ENCODE data around the gene MT2A. TPM values are rescaled to one million over a fixed set of nuclear protein-coding genes. Genes with fewer than 3 reads are reported as not detected.

The MT2A gene
- total and polyA plus RNA-seq, 2 donors (not counting 1 experiment from before 2014, with no cell fraction given) = 49.2 to 113 TPM

DNA sequence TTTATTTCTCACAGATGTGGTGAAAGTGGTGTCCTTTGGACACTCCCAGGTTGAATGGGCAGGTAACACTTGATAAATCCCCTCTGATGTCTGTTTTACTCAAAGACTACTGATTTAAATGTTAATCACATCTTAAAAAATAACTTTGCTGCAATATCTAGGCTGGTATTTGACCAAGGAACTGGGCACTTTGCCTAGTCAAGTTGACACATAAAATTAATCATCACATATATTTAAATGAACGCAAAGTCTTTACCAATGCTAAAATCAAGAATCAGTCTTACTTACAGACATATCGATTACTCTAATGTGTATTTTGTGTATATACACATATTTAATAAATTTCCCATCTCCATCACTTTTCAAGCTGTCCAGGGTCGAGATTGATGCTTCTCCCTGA, 7.0 kb downstream of the MT2A start:
- no peaks in the 10 kb centered on the region for H3K36me3 ChIP-seq (ENCODE audit: control insufficient read depth, insufficient read depth, low read length)
- no peak overlapping the region for H3K9ac ChIP-seq (ENCODE audit: insufficient read depth, low read length)
- H3K79me2 ChIP-seq (ENCODE audit: control insufficient read depth, insufficient read depth, low read length) = no peaks in the 10 kb centered on the region
- H3K27ac ChIP-seq (ENCODE audit: insufficient read depth, low read length) = no peak overlapping the region
- H3K27me3 ChIP-seq (ENCODE audit: control insufficient read depth, insufficient read depth, low read length) = no peaks in the 10 kb centered on the region
- peaks cover 32% of the 10 kb centered on the region for H3K4me1 ChIP-seq (ENCODE audit: control insufficient read depth, extremely low read depth, insufficient read depth, low read length)
- H3K4me3 ChIP-seq (replicated peaks in 1 of 4; ENCODE audit: control extremely low read depth in 1 of 4, insufficient read depth in 1 of 4, low read depth in 3 of 4, low read length in 4 of 4) = no peak overlapping the region
- peak; percentile 65 to 66 for DNase-seq (ENCODE audit: low read depth in 2 of 2)
- H3K9me3 ChIP-seq (ENCODE audit: control insufficient read depth, insufficient read depth, low read depth, low read length) = no peaks in the 10 kb centered on the region
- TF ChIP-seq, protein P1, sequence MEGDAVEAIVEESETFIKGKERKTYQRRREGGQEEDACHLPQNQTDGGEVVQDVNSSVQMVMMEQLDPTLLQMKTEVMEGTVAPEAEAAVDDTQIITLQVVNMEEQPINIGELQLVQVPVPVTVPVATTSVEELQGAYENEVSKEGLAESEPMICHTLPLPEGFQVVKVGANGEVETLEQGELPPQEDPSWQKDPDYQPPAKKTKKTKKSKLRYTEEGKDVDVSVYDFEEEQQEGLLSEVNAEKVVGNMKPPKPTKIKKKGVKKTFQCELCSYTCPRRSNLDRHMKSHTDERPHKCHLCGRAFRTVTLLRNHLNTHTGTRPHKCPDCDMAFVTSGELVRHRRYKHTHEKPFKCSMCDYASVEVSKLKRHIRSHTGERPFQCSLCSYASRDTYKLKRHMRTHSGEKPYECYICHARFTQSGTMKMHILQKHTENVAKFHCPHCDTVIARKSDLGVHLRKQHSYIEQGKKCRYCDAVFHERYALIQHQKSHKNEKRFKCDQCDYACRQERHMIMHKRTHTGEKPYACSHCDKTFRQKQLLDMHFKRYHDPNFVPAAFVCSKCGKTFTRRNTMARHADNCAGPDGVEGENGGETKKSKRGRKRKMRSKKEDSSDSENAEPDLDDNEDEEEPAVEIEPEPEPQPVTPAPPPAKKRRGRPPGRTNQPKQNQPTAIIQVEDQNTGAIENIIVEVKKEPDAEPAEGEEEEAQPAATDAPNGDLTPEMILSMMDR (conservative IDR thresholded peaks at IDR 0.05 in 1 of 2, IDR thresholded peaks at IDR 0.05 in 1 of 2; ENCODE audit: low read depth in 1 of 2, low read length in 2 of 2) = no peak
- no peak for TF ChIP-seq EZH2 (IDR thresholded peaks at IDR 0.05; ENCODE audit: low read length, missing control alignments)
- no peak overlapping the region for H3K4me2 ChIP-seq (ENCODE audit: extremely low read depth, insufficient read depth, low read length)
- H4K20me1 ChIP-seq (ENCODE audit: control insufficient read depth, extremely low read depth, insufficient read depth, low read length) = no peaks in the 10 kb centered on the region
- no peak overlapping the region for H2AFZ ChIP-seq (ENCODE audit: low read length)

DNA sequence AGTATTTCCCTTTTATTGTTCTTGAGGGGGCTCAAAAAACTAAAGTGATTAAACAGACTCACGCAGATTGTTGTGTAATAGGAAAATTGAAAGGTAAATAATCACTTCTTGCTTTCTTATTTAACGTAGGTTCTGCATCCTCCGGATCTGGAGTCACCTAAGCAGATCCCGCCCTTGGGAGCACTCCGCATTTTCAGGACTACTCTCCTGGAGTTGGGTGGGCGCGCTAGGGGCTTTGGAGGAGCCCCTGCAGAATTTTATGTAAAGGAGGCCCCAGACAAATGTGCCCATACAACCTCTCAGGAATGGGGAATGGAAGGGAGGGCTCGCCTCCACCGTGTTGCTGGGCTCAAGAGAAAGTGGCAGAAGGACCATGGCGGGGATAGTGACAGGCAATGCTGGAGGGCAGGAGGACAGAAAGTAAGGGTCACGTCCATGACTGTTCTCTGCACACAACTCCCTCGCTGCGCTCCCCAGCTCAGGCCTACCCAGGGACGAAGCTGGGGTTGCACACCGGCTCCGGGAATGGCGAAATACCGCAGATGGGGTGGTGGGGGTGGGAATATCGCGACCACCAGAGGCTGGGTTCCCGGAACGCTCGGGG, 8.3 kb downstream of the MT2A start:
- DNase-seq (ENCODE audit: low read depth in 2 of 2) = no peak
- Histone ChIP-seq H3K4me3 (replicated peaks in 1 of 4; ENCODE audit: control extremely low read depth in 1 of 4, insufficient read depth in 1 of 4, low read depth in 3 of 4, low read length in 4 of 4) (peak overlapping the region in 3 of 4 experiments; percentile 19 to 44 (median 31)), H3K27me3 (ENCODE audit: control insufficient read depth, insufficient read depth, low read length) (no peaks in the 10 kb centered on the region), H3K4me2 (ENCODE audit: extremely low read depth, insufficient read depth, low read length) (peak overlapping the region; percentile 65), H3K79me2 (ENCODE audit: control insufficient read depth, insufficient read depth, low read length) (no peaks in the 10 kb centered on the region), H3K27ac (ENCODE audit: insufficient read depth, low read length) (peak overlapping the region; percentile 77), H3K36me3 (ENCODE audit: control insufficient read depth, insufficient read depth, low read length) (no peaks in the 10 kb centered on the region), H3K9ac (ENCODE audit: insufficient read depth, low read length) (peak overlapping the region; percentile 36), H3K4me1 (ENCODE audit: control insufficient read depth, extremely low read depth, insufficient read depth, low read length) (peaks cover 19% of the 10 kb centered on the region), H3K9me3 (ENCODE audit: control insufficient read depth, insufficient read depth, low read depth, low read length) (no peaks in the 10 kb centered on the region), H4K20me1 (ENCODE audit: control insufficient read depth, extremely low read depth, insufficient read depth, low read length) (no peaks in the 10 kb centered on the region), H2AFZ (ENCODE audit: low read length) (peak overlapping the region; percentile 85)
- TF ChIP-seq, protein P1 (conservative IDR thresholded peaks at IDR 0.05 in 1 of 2, IDR thresholded peaks at IDR 0.05 in 1 of 2; ENCODE audit: low read depth in 1 of 2, low read length in 2 of 2) = no peak
- TF ChIP-seq EZH2 (IDR thresholded peaks at IDR 0.05; ENCODE audit: low read length, missing control alignments) = no peak

DNA sequence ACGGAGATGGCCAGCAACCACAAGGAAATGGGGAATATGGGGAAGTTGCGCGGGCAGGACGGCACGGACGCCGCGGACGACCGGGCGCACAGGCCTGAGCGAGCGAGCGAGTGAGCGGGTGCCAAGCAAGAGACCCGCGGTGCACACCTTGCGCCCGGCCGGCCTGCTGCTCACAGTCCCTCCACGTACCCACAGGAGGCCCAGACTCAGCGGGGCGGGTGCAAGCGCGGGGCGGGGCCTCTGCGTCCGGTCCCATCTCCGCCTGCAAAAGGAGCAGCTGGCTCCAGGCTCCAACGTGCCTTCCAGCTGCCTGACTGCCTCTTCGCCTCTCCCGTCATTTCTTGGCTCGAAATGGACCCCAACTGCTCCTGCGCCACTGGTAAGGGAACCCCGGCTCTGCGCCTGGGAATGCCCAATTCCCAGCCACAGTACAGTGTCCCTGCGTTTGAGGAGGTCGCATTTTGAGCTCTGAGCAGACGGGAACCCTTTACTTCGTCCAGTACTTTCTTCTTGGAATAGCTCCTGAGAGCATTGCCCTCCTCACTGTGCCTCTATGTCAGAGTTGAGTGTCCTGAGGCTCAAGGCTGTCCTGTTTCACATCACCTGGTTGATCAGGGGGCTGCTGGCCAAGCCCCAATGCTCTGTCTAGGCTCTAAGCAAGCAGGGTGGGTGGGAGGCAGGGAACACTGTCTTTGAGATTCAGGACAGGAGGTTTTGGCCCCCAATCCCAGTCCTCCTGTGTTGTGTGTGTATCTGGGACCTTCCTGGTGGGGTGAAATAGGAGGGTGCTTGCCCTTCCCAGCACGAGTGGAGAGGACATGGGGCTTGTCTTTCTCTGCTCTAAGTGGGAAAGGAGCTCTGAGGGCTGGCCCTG, 9.1 kb downstream of the MT2A start:
- DNase-seq (ENCODE audit: low read depth in 2 of 2) = peak; percentile 73 to 78
- Histone ChIP-seq H2AFZ (ENCODE audit: low read length) (peak overlapping the region; percentile 85), H3K27me3 (ENCODE audit: control insufficient read depth, insufficient read depth, low read length) (no peaks in the 10 kb centered on the region), H3K4me1 (ENCODE audit: control insufficient read depth, extremely low read depth, insufficient read depth, low read length) (peaks cover 18% of the 10 kb centered on the region), H3K9me3 (ENCODE audit: control insufficient read depth, insufficient read depth, low read depth, low read length) (no peaks in the 10 kb centered on the region), H3K9ac (ENCODE audit: insufficient read depth, low read length) (peak overlapping the region; percentile 36), H3K4me2 (ENCODE audit: extremely low read depth, insufficient read depth, low read length) (peak overlapping the region; percentile 97), H3K4me3 (replicated peaks in 1 of 4; ENCODE audit: control extremely low read depth in 1 of 4, insufficient read depth in 1 of 4, low read depth in 3 of 4, low read length in 4 of 4) (peak overlapping the region; percentile 30 to 52 (median 38)), H4K20me1 (ENCODE audit: control insufficient read depth, extremely low read depth, insufficient read depth, low read length) (no peaks in the 10 kb centered on the region), H3K36me3 (ENCODE audit: control insufficient read depth, insufficient read depth, low read length) (no peaks in the 10 kb centered on the region), H3K79me2 (ENCODE audit: control insufficient read depth, insufficient read depth, low read length) (no peaks in the 10 kb centered on the region), H3K27ac (ENCODE audit: insufficient read depth, low read length) (peak overlapping the region; percentile 77)
- TF ChIP-seq EZH2 (IDR thresholded peaks at IDR 0.05; ENCODE audit: low read length, missing control alignments) = no peak
- TF ChIP-seq, protein P1 (conservative IDR thresholded peaks at IDR 0.05 in 1 of 2, IDR thresholded peaks at IDR 0.05 in 1 of 2; ENCODE audit: low read depth in 1 of 2, low read length in 2 of 2) = no peak
